Tibial nerve (tissue), 4 donors: ENCODE data around the gene ADAMTS2. TPM values are rescaled to one million over a fixed set of nuclear protein-coding genes. Genes with fewer than 3 reads are reported as not detected.

Experiments
- DNase-seq, 2 donors: peaks; one replicate each; pipeline ENCODE4 v3.0.0-alpha.2; 2019; ENCODE audit warnings: low spot score in 2 of 2
- H3K27ac ChIP-seq, 4 donors: fragments of 200-600 bp; sonication (generic) in 3 of 4; one replicate each; pipeline ENCODE4 v1.5.1; 2017 to 2019; ENCODE audit warnings: mild to moderate bottlenecking in 1 of 4
- H3K27me3 ChIP-seq, 2 donors: fragments of 200-600 bp; sonication (generic) in 1 of 2; one replicate each; pipeline versions ENCODE4 v1.5.1 to v1.6.0; 2017 to 2019
- H3K36me3 ChIP-seq, 3 donors: fragments of 200-600 bp; sonication (generic); one replicate each; pipeline ENCODE4 v1.5.1; 2018 to 2019
- H3K4me1 ChIP-seq, 4 donors: fragments of 200-600 bp; sonication (generic) in 3 of 4; one replicate each; pipeline ENCODE4 v1.5.1; 2017 to 2019
- H3K4me3 ChIP-seq, 4 donors: fragments of 200-600 bp; sonication (generic) in 3 of 4; one replicate each; pipeline ENCODE4 v1.5.1; 2017 to 2019; ENCODE audit warnings: mild to moderate bottlenecking in 1 of 4, moderate library complexity in 1 of 4
- H3K9me3 ChIP-seq, 4 donors: fragments of 200-600 bp; sonication (generic) in 3 of 4; one replicate each; pipeline ENCODE4 v1.5.1; 2017 to 2019
- EP300 ChIP-seq, 2 donors: sonication (generic); formaldehyde crosslinking; IDR thresholded peaks; one replicate each; pipeline ENCODE4 v1.6.1; 2017; ENCODE audit warnings: antibody characterized with exemption in 2 of 2, mild to moderate bottlenecking in 1 of 2
- POLR2A ChIP-seq, 2 donors: fragments of 450-650 bp; IDR thresholded peaks; one replicate each; pipeline ENCODE4 v1.6.1; 2017; ENCODE audit warnings: antibody characterized with exemption in 2 of 2, mild to moderate bottlenecking in 2 of 2, moderate library complexity in 2 of 2
- WGBS, 2 donors: methylation state at CpG; one replicate each; pipeline ENCODE4 v1.1.5; 2018; 5-methylcytosine and 5-hydroxymethylcytosine counted together
- total RNA-seq, 4 donors: library from RNA; depleted of rRNA; stranded (reverse); fragments of >200 nt; gene quantifications; one replicate each; pipeline ENCODE4 v1.1.0, GENCODE V29; 2016
- TF ChIP-seq, protein P1 (sequence below), 5 experiments: fragments of 200-600 bp in 3 of 5; fragments of 450-650 bp in 2 of 5; sonication (generic) in 3 of 5; IDR thresholded peaks; one replicate each; pipeline ENCODE4 v1.5.1; 2016 to 2019; ENCODE audit warnings: antibody characterized with exemption in 5 of 5, mild to moderate bottlenecking in 3 of 5, moderate library complexity in 2 of 5

Gene ADAMTS2
- total RNA-seq, 4 donors from 2014 or later = 23.2 to 58.8 (median 47.2) TPM

DNA sequence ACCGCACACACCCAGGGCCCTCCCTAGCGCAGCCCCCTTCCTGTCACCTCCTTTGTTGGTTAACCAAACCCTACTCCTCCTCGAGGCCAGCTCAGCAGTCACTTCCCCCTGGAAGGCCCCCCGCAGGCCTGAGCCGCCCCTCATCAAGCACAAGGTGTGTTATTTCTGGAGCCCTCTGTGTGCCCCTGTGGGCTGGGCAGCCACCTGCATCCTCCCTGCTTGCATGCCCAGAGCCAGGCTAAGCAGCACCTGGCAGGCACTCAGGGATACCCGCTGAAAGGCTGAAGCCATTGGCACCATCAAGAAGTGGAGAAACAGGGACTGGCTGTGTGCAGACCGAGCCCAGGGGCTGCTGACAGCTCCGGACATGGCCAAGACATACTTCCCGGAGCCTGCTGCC lies 163.3 kb downstream of the ADAMTS2 start:
- Histone ChIP-seq H3K27me3 (no peaks in the 10 kb centered on the region), H3K4me3 (no peak overlapping the region), H3K4me1 (peaks cover 0 to 14% (median 0%) of the 10 kb centered on the region in 4 donors), H3K27ac (no peak overlapping the region), H3K36me3 (peaks cover 0 to 15% (median 0%) of the 10 kb centered on the region in 3 donors), H3K9me3 (peaks cover 0 to 17% (median 0%) of the 10 kb centered on the region in 4 donors)
- DNase-seq = no peak
- WGBS, 2 donors = 66 to 79% methylated on average over 9 of the region's 9 CpGs
- TF ChIP-seq EP300 (IDR thresholded peaks at IDR 0.05) = no peak
- TF ChIP-seq POLR2A (IDR thresholded peaks at IDR 0.05) = no peak
- TF ChIP-seq, protein P1, sequence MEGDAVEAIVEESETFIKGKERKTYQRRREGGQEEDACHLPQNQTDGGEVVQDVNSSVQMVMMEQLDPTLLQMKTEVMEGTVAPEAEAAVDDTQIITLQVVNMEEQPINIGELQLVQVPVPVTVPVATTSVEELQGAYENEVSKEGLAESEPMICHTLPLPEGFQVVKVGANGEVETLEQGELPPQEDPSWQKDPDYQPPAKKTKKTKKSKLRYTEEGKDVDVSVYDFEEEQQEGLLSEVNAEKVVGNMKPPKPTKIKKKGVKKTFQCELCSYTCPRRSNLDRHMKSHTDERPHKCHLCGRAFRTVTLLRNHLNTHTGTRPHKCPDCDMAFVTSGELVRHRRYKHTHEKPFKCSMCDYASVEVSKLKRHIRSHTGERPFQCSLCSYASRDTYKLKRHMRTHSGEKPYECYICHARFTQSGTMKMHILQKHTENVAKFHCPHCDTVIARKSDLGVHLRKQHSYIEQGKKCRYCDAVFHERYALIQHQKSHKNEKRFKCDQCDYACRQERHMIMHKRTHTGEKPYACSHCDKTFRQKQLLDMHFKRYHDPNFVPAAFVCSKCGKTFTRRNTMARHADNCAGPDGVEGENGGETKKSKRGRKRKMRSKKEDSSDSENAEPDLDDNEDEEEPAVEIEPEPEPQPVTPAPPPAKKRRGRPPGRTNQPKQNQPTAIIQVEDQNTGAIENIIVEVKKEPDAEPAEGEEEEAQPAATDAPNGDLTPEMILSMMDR (IDR thresholded peaks at IDR 0.05) = no peak

DNA sequence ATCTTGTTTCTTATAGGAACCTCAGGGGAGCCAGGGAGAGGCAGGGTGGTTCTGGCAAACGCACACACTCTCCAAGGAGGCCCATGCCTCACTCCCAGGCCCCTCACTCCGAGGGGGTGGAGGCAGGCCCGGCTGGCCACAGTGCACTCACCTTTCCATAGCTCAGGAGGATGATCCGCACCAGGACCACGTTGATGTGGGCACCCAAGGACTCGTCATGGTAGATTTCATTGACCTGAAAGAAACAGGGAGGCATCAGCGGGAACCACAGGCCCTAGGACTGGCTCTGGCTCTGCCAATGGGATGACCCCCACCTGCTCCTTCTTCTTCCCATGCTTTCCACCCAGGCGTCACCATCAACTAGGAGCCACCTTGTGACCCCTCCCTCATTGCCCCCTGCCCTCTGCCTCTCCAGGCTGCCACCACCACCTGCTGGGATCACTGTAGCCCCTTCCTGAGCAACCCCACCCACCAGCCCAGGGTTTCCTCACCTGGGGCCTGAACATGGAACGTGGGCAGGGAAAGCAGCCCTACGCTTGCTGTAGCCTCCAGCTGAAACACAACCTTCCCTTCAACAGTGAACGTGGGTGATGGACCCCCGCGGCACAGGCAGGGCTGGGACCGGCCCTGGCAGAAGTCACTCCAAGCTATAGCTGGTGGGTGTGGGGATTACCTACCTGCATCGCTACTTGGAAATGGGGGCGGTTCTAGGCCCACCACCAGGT lies 164.2 kb downstream of the ADAMTS2 start:
- WGBS, 2 donors = 90 to 93% methylated on average over 16 of the region's 16 CpGs
- Histone ChIP-seq H3K9me3 (peaks cover 0 to 17% (median 0%) of the 10 kb centered on the region in 4 donors), H3K4me1 (peaks cover 0 to 9% (median 0%) of the 10 kb centered on the region in 4 donors), H3K4me3 (no peak overlapping the region), H3K36me3 (peaks cover 0 to 15% (median 0%) of the 10 kb centered on the region in 3 donors), H3K27me3 (no peaks in the 10 kb centered on the region), H3K27ac (no peak overlapping the region)
- no peak for DNase-seq
- TF ChIP-seq EP300 (IDR thresholded peaks at IDR 0.05) = no peak

DNA sequence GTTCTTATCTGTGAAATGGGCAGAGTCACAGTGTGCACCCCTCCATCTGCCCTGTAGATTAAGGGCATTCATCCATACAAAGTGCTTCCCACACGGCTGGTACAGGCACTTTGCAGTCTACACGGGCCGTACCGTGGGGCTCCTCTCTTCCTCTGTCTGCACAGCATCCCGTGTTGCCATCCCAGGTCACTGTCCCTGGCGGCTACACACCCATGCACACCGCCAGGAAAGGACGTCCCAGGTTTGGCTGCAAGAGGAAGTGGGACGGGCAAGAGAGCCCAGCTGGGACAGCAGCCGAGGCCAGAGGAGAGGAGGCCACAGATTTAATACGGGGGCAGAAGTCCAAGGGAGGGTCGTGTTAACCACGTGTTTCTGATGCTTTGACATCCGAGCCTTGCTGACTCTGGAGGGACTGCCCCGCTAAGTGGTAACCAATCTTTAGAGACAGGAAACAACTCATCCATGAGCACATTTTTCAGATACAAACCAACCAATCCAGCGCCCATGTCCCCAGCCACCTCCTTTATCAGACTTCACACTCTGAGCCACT lies 165.1 kb downstream of the ADAMTS2 start:
- Histone ChIP-seq H3K9me3 (peaks cover 0 to 17% (median 0%) of the 10 kb centered on the region in 4 donors), H3K4me1 (no peaks in the 10 kb centered on the region), H3K36me3 (peaks cover 0 to 15% (median 0%) of the 10 kb centered on the region in 3 donors), H3K27ac (no peak overlapping the region), H3K4me3 (no peak overlapping the region), H3K27me3 (no peaks in the 10 kb centered on the region)
- WGBS, 2 donors = 82 to 87% methylated on average over 16 of the region's 16 CpGs
- DNase-seq = no peak
- TF ChIP-seq EP300 (IDR thresholded peaks at IDR 0.05) (no peak), POLR2A (IDR thresholded peaks at IDR 0.05) (no peak)
- TF ChIP-seq, protein P1 (IDR thresholded peaks at IDR 0.05) = no peak

DNA sequence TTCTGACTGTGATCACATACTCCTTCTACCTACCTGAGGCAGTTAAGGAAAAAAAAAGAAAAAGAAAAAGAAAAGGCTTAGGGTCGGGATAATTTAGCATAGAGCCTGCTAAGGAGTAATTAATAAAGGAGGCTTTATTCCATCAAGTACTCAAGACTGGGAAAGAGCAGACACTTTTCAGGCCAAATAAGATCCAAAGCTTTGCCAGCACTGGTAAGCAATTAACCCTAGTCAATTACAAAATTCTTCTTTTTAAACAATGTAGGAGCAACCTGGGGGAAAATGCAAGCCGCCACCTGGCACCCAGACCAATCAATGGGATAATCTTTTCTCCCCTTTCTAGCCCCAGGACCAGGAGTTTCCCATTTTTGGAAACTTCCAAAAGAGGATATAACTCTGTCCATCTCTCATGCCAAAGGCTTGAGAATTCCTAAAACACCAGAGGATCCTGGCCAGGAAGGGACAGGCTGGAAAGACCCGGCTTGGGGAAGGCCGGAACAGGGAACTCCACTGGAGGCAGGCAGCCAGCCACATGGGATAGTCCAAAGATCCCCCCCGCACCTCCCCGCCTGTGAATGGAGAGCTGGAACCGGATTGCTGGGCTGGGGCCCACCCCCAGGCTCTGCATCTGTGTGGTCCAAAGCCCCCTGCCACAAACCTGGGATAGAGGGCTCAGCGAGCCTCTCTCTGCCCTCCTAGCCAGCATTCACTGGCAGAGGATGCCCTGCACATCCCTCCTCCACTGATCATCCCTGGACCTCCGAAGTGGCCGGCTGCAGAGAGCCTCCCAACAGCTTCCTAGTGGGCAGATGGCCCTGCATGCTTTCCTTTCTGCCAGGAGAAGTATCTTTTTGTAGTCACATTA lies 167.3 kb downstream of the ADAMTS2 start:
- no peak overlapping the region for H3K27ac ChIP-seq
- 71 to 84% methylated on average over 10 of the region's 10 CpGs for WGBS, 2 donors
- peaks cover 0 to 15% (median 0%) of the 10 kb centered on the region in 3 donors for H3K36me3 ChIP-seq
- H3K4me3 ChIP-seq = no peak overlapping the region
- no peak for TF ChIP-seq EP300 (IDR thresholded peaks at IDR 0.05)
- TF ChIP-seq POLR2A (IDR thresholded peaks at IDR 0.05) = no peak
- no peaks in the 10 kb centered on the region for H3K4me1 ChIP-seq
- H3K9me3 ChIP-seq = peaks cover 0 to 17% (median 0%) of the 10 kb centered on the region in 4 donors
- DNase-seq = no peak
- no peaks in the 10 kb centered on the region for H3K27me3 ChIP-seq

DNA sequence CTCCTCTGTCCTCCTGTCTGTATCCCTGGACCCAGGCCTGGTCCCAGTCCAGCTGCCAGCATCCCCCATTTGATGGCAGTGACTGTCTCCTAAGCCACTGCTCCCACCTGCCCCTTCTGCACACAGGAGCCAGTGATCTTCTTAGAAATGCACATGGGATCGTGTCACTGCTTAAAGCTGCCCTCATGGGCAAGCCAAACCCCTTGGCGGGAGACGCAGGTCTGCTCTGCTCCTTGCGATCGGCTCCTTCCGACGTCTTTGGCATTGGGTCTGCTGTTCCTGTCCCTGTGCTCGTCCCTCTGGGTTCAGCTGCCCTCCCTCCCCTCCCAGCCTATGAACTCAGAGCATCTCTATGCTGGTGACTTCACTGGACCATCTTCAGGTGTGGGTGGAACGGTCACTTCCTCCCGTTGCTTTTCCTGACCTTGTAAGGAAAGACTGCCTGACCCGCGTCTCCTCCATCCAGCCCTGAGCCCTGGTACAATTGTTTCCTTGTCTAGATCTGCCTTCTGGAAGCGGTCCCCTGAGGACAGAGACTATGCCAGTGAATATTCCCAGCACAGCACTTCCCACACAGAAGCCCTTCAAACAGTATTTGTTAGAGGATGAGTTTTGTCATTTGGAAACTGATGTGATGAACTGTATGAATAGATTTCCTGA lies 168.6 kb downstream of the ADAMTS2 start:
- H3K36me3 ChIP-seq = peaks cover 0 to 15% (median 0%) of the 10 kb centered on the region in 3 donors
- no peaks in the 10 kb centered on the region for H3K27me3 ChIP-seq
- peaks cover 0 to 17% (median 0%) of the 10 kb centered on the region in 4 donors for H3K9me3 ChIP-seq
- no peak overlapping the region for H3K27ac ChIP-seq
- no peak for TF ChIP-seq EP300 (IDR thresholded peaks at IDR 0.05)
- TF ChIP-seq, protein P1 (IDR thresholded peaks at IDR 0.05) = no peak
- no peak for TF ChIP-seq POLR2A (IDR thresholded peaks at IDR 0.05)
- H3K4me1 ChIP-seq = no peaks in the 10 kb centered on the region
- no peak for DNase-seq
- H3K4me3 ChIP-seq = no peak overlapping the region
- 58 to 72% methylated on average over 13 of the region's 13 CpGs for WGBS, 2 donors
